ENCODE measurements around the gene SEMA4D. TPM values are rescaled to one million over a fixed set of nuclear protein-coding genes. Genes with fewer than 3 reads are reported as not detected.
A peak's percentile ranks its signal among the peaks of the same experiment; 100 is the strongest.

The SEMA4D gene
- total RNA-seq, 1 donor from 2014 or later, result 46.2 TPM

DNA sequence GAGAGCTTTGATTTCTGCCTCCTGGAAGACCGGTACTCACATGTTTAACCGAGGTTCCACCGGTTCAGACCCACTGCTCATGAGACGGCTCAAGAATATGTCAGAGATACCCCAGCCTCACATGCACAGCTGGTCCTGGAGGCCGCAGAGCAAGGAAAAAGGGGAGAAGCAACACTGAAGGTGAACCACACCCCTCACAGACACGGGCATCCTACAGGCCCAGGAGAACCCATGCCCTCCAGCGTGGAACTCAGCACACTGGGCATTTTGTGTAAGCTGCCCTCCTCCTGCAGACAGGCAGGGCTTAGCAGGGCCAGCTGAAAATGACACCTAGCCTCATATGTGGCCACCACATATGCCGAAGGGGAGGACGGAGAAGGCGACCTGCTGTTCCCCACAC is 37.4 kb downstream of the SEMA4D start:
- TF ChIP-seq, protein P1, sequence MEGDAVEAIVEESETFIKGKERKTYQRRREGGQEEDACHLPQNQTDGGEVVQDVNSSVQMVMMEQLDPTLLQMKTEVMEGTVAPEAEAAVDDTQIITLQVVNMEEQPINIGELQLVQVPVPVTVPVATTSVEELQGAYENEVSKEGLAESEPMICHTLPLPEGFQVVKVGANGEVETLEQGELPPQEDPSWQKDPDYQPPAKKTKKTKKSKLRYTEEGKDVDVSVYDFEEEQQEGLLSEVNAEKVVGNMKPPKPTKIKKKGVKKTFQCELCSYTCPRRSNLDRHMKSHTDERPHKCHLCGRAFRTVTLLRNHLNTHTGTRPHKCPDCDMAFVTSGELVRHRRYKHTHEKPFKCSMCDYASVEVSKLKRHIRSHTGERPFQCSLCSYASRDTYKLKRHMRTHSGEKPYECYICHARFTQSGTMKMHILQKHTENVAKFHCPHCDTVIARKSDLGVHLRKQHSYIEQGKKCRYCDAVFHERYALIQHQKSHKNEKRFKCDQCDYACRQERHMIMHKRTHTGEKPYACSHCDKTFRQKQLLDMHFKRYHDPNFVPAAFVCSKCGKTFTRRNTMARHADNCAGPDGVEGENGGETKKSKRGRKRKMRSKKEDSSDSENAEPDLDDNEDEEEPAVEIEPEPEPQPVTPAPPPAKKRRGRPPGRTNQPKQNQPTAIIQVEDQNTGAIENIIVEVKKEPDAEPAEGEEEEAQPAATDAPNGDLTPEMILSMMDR (IDR thresholded peaks at IDR 0.05), result no peak

DNA sequence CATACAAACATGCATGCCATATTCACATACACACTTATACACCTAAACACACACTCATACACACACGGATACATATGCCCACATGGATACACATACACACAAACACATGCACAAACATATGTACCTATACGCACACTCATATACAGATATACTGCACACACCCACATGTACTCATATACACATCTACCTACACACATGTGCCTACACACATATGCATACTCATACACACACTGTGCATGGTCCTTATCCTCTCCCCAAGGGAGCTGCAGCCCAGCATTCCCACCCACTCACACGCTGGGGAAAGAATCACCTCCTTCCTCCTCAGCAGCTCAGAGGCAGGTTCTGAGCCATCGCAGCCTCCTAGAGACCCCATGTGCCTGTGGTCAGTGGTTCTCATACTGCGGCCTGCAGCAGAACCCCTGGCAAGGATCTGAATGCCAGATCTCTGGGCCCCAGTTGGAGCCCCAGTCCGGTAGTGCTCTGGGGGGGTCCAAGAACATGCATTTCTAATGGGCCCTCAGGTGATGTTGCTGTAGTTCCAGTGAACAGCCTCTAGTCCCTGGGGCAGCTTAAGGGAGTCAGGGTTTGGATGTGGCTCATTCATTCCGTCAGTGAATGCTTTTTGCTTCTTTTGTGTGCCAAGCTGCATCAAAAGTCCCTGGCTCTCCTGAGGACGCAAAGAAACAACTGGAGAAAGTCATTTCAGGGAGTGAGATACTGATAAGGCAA is 39.0 kb downstream of the SEMA4D start:
- H3K4me1 ChIP-seq, result peaks cover 6% of the 10 kb centered on the region

More for the DNA sequence above, 37.4 kb downstream of the SEMA4D start:
- no peaks in the 10 kb centered on the region for H3K27me3 ChIP-seq
- no peaks in the 10 kb centered on the region for H3K36me3 ChIP-seq
- peaks cover 6% of the 10 kb centered on the region for H3K4me1 ChIP-seq
- intact Hi-C loops (cut with DNase I), result no loop called here
- DNase-seq, result no peak
- H3K9me3 ChIP-seq, result no peaks in the 10 kb centered on the region
- ATAC-seq, result no peak
- no peak overlapping the region for H3K4me3 ChIP-seq
- no peak overlapping the region for H3K27ac ChIP-seq

DNA sequence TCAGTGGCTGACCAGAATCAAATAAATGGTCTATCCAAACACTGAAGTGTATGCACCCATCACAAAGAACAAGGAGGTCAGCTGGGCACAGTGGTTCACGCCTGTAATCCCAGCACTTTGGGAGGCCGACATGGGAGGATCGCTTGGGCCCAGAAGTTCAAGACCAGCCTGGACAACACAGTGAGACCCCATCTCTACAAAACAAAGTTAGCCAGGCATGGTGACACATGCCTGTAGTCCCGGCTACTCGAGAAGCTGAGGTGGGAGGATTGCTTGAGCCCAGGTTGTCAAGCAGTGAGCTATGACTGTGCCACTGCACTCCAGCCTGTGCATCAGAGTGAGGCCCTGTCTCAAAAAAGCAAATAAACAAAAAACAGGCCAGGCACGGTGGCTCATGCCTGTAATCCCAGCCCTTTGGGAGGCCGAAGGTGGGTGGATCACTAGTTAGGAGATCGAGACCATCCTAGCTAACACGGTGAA is 40.5 kb downstream of the SEMA4D start:
- no peak for ATAC-seq
- no peak for DNase-seq
- no peak overlapping the region for H3K27ac ChIP-seq
- no peaks in the 10 kb centered on the region for H3K27me3 ChIP-seq
- no peak overlapping the region for H3K4me3 ChIP-seq
- no peaks in the 10 kb centered on the region for H3K9me3 ChIP-seq
- no peaks in the 10 kb centered on the region for H3K36me3 ChIP-seq
- TF ChIP-seq, protein P1 (IDR thresholded peaks at IDR 0.05), result no peak
- peaks cover 6% of the 10 kb centered on the region for H3K4me1 ChIP-seq
- intact Hi-C loops (cut with DNase I), result no loop called here

More for the DNA sequence above, 39.0 kb downstream of the SEMA4D start:
- intact Hi-C loops (cut with DNase I), result no loop called here
- Histone ChIP-seq H3K36me3 (no peaks in the 10 kb centered on the region), H3K9me3 (no peaks in the 10 kb centered on the region), H3K27me3 (no peaks in the 10 kb centered on the region), H3K27ac (no peak overlapping the region), H3K4me3 (no peak overlapping the region)
- ATAC-seq (no peak), DNase-seq (no peak)
- TF ChIP-seq, protein P1 (IDR thresholded peaks at IDR 0.05), result no peak

DNA sequence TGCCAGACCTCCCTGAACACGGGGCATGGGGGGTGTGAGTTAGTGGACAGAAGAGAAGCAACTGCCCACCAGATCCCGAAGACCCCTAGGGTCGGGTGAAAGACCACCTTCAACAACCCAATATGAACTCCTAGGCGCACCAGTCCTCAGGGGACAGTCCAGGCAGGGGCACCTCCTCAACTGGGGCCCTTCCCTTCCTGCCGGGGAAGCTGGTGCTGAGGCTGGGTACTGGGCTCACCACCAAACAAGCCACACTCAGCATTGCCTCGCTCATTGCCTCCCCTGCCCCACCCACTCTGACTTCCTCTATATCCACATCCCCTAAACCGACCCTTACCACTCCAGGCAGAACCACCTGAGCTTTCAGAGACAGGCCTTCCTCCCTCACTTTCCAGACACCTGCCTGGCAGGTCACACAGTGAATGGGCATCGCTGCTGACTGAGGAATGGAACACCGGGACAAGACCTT is 42.5 kb downstream of the SEMA4D start:
- peak; percentile 29 for ATAC-seq
- Histone ChIP-seq H3K27ac (no peak overlapping the region), H3K4me1 (peaks cover 6% of the 10 kb centered on the region), H3K4me3 (no peak overlapping the region), H3K27me3 (no peaks in the 10 kb centered on the region), H3K9me3 (no peaks in the 10 kb centered on the region), H3K36me3 (no peaks in the 10 kb centered on the region)
- DNase-seq, result no peak
- TF ChIP-seq, protein P1 (IDR thresholded peaks at IDR 0.05), result no peak
- intact Hi-C loops (cut with DNase I), result no loop called here

DNA sequence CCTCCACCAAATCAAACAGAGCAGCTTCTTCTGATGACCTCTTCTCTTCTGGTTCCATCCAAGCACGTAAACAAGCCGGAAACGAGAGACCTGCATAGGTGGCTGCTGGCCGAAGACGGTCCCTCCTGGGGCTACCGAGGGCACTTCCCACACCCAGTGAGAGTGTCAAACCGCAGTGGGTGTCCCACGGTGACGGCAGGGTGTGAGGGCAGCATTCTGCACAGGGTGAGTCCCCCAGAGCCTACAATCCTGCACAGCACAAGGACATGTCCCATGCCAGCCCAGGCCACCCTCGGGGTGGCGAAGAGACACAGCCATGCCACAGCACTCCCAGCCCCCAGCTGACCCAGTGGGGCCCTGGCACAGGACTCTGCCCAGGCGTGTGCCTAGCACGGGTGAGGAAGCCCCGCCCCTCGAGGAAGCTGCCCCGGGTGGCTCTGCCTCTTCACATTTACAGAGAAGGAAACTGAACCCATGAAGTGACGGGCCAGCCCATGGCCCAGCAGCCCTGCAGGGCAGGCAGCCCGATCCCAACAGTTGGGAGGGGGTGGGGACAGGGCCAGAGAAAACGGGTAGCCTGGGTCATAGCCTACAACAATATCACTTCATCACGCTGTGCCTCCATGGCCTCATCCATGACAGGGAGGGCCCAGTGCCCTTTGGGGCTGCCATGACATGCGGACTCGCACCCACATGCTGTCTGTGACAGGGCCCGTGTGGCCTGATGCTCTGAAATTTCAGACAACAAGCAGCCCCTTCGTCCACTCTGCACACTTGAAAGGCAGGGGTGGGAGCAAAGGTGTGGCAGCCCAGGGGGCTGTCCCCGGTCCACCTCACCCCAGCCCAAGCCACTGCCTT is 43.2 kb downstream of the SEMA4D start:
- no peak overlapping the region for H3K27ac ChIP-seq
- ATAC-seq, result no peak
- no peaks in the 10 kb centered on the region for H3K27me3 ChIP-seq
- no peaks in the 10 kb centered on the region for H3K36me3 ChIP-seq
- TF ChIP-seq, protein P1 (IDR thresholded peaks at IDR 0.05), result no peak
- DNase-seq, result no peak
- H3K9me3 ChIP-seq, result no peaks in the 10 kb centered on the region
- intact Hi-C loops (cut with DNase I), result no loop called here
- H3K4me1 ChIP-seq, result peaks cover 6% of the 10 kb centered on the region
- H3K4me3 ChIP-seq, result no peak overlapping the region
